Measurements from ENCODE around the gene ASNSD1. TPM values are rescaled to one million over a fixed set of nuclear protein-coding genes. Genes with fewer than 3 reads are reported as not detected.

The ASNSD1 gene
- total and polyA plus RNA-seq, 2 of the 8 experiments (the other 6 are each of a cell fraction or from before 2014, with no cell fraction given) = 14.1 to 44.8 TPM

DNA sequence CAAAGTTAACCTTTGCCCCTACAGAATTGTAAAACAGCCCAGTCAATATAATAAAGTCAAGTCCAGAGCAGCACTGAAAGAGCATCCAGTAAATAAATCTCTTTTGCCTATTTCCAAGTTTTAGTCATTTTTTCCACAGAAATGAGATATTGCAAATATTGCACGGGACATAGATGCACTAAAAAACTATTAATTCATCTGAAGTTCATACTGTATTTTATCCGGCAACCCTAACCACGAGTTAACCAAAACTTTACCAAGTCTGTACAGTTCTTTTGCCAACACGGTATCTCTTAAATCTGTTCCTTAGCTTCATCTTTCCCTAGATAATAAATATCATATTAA lies 484 bp upstream of the ASNSD1 start:
- H3K4me2 ChIP-seq (ENCODE audit: insufficient read depth in 1 of 2, low read depth in 2 of 2, low read length in 2 of 2) = no peak overlapping the region; a peak in 1 of 4 replicates
- ChIA-PET POLR2A (ENCODE audit: partially characterized antibody) (interaction anchor here (2.7 kb wide), 1 partner anchor 11 kb away, joined by 10 read pairs; no protein-coding TSS in a partner anchor), CTCF (ENCODE audit: partially characterized antibody) (interaction anchor here (0.6 to 6.3 kb wide), 25 partner anchors 10 to 1534 kb away, joined by 3 to 82 read pairs (median 4); partner anchors contain the start of genes ANKAR and OSGEPL1)
- no peak overlapping the region for H2BK12ac ChIP-seq (ENCODE audit: low read depth, low read length)
- no peak overlapping the region for H3K18ac ChIP-seq (ENCODE audit: extremely low read depth, low read length)
- H3K56ac ChIP-seq (replicated peaks; ENCODE audit: insufficient read length, low read depth, low read length) = no peak overlapping the region
- no peaks in the 10 kb centered on the region for H3K9me3 ChIP-seq (ENCODE audit: insufficient read depth in 2 of 2, low read depth in 1 of 2, low read length in 1 of 2)
- H2BK5ac ChIP-seq (ENCODE audit: low read depth, low read length) = no peak overlapping the region
- no peak overlapping the region for H2BK20ac ChIP-seq (ENCODE audit: low read length)
- H2AFZ ChIP-seq (ENCODE audit: low read length) = no peak overlapping the region
- peaks cover 0 to 4% (median 1%) of the 10 kb centered on the region in 4 experiments; a peak in 3 of 8 replicates for H3K36me3 ChIP-seq (ENCODE audit: control insufficient read depth in 2 of 4, insufficient read depth in 4 of 4, low read length in 3 of 4)
- no peaks in the 10 kb centered on the region; the same call in 1 of the 2 replicates for H3K79me1 ChIP-seq (ENCODE audit: low read depth, low read length)
- no peak overlapping the region for H2BK120ac ChIP-seq (replicated peaks; ENCODE audit: low read depth, low read length)
- FAIRE-seq = no peak
- H3K9ac ChIP-seq (replicated peaks in 1 of 4; ENCODE audit: extremely low read depth in 1 of 4, low read depth in 3 of 4, low read length in 3 of 4) = no peak overlapping the region
- WGBS, 2 experiments (ENCODE audit: extremely low coverage in 1 of 2, insufficient coverage in 1 of 2, insufficient read length in 1 of 2, insufficient replicate concordance in 2 of 2, low coverage in 1 of 2, low lambda C conversion rate in 2 of 2, missing lambda C conversion rate in 1 of 2) = 24% methylated on average over 4 of the region's 4 CpGs; no CpG with 5 or more reads in 1 of the 2 experiments
- no peak overlapping the region for H2BK15ac ChIP-seq (ENCODE audit: low read length)
- peaks cover 0 to 24% of the 10 kb centered on the region in 2 experiments for H3K79me2 ChIP-seq (ENCODE audit: control insufficient read depth in 1 of 2, insufficient read depth in 2 of 2, low read length in 2 of 2)
- H3K4ac ChIP-seq (replicated peaks; ENCODE audit: insufficient read length, low read depth, low read length) = no peak overlapping the region
- no peak for DNase-seq (ENCODE audit: low read depth in 1 of 2, low spot score in 2 of 2)
- H3K14ac ChIP-seq (ENCODE audit: insufficient read length) = no peak overlapping the region
- H4K91ac ChIP-seq (replicated peaks; ENCODE audit: insufficient read length, low read length) = no peak overlapping the region
- H4K20me1 ChIP-seq (replicated peaks in 1 of 2; ENCODE audit: control insufficient read depth in 1 of 2, insufficient read depth in 2 of 2, low read length in 2 of 2) = no peaks in the 10 kb centered on the region
- no peak overlapping the region for H4K5ac ChIP-seq (ENCODE audit: insufficient read length, low read depth, low read length)
- H3K27me3 ChIP-seq (replicated peaks in 1 of 4; ENCODE audit: control insufficient read depth in 3 of 4, extremely low read depth in 1 of 4, insufficient read depth in 3 of 4, low read length in 3 of 4) = no peaks in the 10 kb centered on the region
- H3K23me2 ChIP-seq (ENCODE audit: low read depth, low read length) = peaks cover 2% of the 10 kb centered on the region; the same call in 1 of the 2 replicates
- H3K23ac ChIP-seq (ENCODE audit: insufficient read length) = no peak overlapping the region
- peaks cover 0 to 5% (median 0%) of the 10 kb centered on the region in 4 experiments; a peak in 2 of 7 replicates for H3K4me1 ChIP-seq (replicated peaks in 1 of 4; ENCODE audit: control insufficient read depth in 3 of 4, insufficient read depth in 4 of 4, low read length in 3 of 4)
- no peak overlapping the region for H4K8ac ChIP-seq (ENCODE audit: extremely low read depth, insufficient read depth, low read length)
- no peak overlapping the region for H3K27ac ChIP-seq (ENCODE audit: low read depth, low read length)
- H2AK5ac ChIP-seq (ENCODE audit: low read depth, low read length) = no peak overlapping the region
- H3K4me3 ChIP-seq (ENCODE audit: extremely low read depth in 1 of 4, insufficient read depth in 2 of 4, low read depth in 3 of 4, low read length in 4 of 4) = no peak overlapping the region
- no peak for TF ChIP-seq TAF7 (optimal IDR thresholded peaks at IDR 0.05; ENCODE audit: borderline replicate concordance, low read depth, low read length)
- TF ChIP-seq GABPA (IDR thresholded peaks at IDR 0.05; ENCODE audit: borderline replicate concordance, insufficient read depth, low read length) = no peak
- TF ChIP-seq, protein P1, sequence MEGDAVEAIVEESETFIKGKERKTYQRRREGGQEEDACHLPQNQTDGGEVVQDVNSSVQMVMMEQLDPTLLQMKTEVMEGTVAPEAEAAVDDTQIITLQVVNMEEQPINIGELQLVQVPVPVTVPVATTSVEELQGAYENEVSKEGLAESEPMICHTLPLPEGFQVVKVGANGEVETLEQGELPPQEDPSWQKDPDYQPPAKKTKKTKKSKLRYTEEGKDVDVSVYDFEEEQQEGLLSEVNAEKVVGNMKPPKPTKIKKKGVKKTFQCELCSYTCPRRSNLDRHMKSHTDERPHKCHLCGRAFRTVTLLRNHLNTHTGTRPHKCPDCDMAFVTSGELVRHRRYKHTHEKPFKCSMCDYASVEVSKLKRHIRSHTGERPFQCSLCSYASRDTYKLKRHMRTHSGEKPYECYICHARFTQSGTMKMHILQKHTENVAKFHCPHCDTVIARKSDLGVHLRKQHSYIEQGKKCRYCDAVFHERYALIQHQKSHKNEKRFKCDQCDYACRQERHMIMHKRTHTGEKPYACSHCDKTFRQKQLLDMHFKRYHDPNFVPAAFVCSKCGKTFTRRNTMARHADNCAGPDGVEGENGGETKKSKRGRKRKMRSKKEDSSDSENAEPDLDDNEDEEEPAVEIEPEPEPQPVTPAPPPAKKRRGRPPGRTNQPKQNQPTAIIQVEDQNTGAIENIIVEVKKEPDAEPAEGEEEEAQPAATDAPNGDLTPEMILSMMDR (IDR thresholded peaks at IDR 0.05; ENCODE audit: control extremely low read depth in 1 of 3, insufficient read depth in 1 of 3, low read depth in 1 of 3, low read length in 3 of 3) = no peak
- no peak for TF ChIP-seq JUN (IDR thresholded peaks at IDR 0.05; ENCODE audit: low read depth, low read length)
- TF ChIP-seq YY1 (IDR thresholded peaks at IDR 0.05; ENCODE audit: low read depth, low read length) = no peak
- no peak for TF ChIP-seq RNF2 (IDR thresholded peaks at IDR 0.05; ENCODE audit: borderline replicate concordance, low read depth, low read length, missing control alignments, poor library complexity, severe bottlenecking)
- no peak for TF ChIP-seq KDM4A (IDR thresholded peaks at IDR 0.05; ENCODE audit: low read depth, low read length, severe bottlenecking)
- TF ChIP-seq CREB1 (IDR thresholded peaks at IDR 0.05) = no peak
- no peak for TF ChIP-seq RXRA (IDR thresholded peaks at IDR 0.05; ENCODE audit: insufficient read depth, low read depth, low read length)
- no peak for TF ChIP-seq RBBP5 (IDR thresholded peaks at IDR 0.05; ENCODE audit: borderline replicate concordance, low read depth, low read length)
- no peak for TF ChIP-seq KDM5A (IDR thresholded peaks at IDR 0.05; ENCODE audit: low read length)
